SU-DHL-6 (cell line): ENCODE results near the gene CELSR3.

Source experiments
- H2AFZ ChIP-seq: fragments of 200-600 bp; sonication (generic); 2 replicates; pipeline ENCODE4 v1.6.1; 2014; ENCODE audit warnings: low read depth, mild to moderate bottlenecking, moderate library complexity, mixed read lengths, antibody characterized with exemption, low read length; ENCODE audit not compliant: severe bottlenecking
- H3F3A ChIP-seq: fragments of 200-600 bp; shearing (Covaris generic); 2 replicates; pipeline ENCODE4 v1.6.0; 2016; ENCODE audit warnings: antibody characterized with exemption, mild to moderate bottlenecking; ENCODE audit not compliant: insufficient read depth
- H3K27ac ChIP-seq: fragments of 200-600 bp; sonication (generic); 2 replicates; pipeline ENCODE4 v1.5.1; 2016; ENCODE audit warnings: low read depth, mild to moderate bottlenecking, low read length, moderate library complexity, mixed read lengths
- H3K27me3 ChIP-seq: fragments of 200-600 bp; sonication (generic), shearing (Covaris generic); 2 replicates; pipeline ENCODE4 v1.6.0; 2014; ENCODE audit warnings: mild to moderate bottlenecking, low read length
- H3K36me3 ChIP-seq: fragments of 200-600 bp; sonication (generic); 2 replicates; pipeline ENCODE4 v1.6.1; 2014; ENCODE audit warnings: mild to moderate bottlenecking, low read length, mixed read lengths
- H3K4me2 ChIP-seq: fragments of 300-600, 200-600 bp; shearing (Covaris generic), sonication (generic); 2 replicates; pipeline ENCODE4 v1.6.0; 2014; ENCODE audit warnings: low read length, low read depth, mild to moderate bottlenecking; ENCODE audit not compliant: poor library complexity, severe bottlenecking
- H3K4me3 ChIP-seq: fragments of 200-600 bp; sonication (generic); 2 replicates; pipeline ENCODE4 v1.5.1; 2014; ENCODE audit warnings: antibody characterized with exemption, low read length, mild to moderate bottlenecking, mixed read lengths; ENCODE audit not compliant: insufficient read depth, poor library complexity, severe bottlenecking
- H3K79me2 ChIP-seq: fragments of 200-600 bp; sonication (generic); 2 replicates; pipeline ENCODE4 v1.6.1; 2014; ENCODE audit warnings: mild to moderate bottlenecking, low read length, moderate library complexity; ENCODE audit not compliant: insufficient read depth
- H3K9ac ChIP-seq: fragments of 200-600 bp; sonication (generic); 2 replicates; pipeline ENCODE4 v1.7.0; 2014; ENCODE audit warnings: mild to moderate bottlenecking, low read length
- H3K9me2 ChIP-seq: fragments of 200-600 bp; sonication (generic); replicated peaks from 2 replicates; pipeline ENCODE4 v1.6.1; 2014; ENCODE audit warnings: low read length; ENCODE audit not compliant: insufficient read depth
- H3K9me3 ChIP-seq: fragments of 200-600 bp; sonication (generic); 2 replicates; pipeline ENCODE4 v1.6.1; 2014; ENCODE audit warnings: low read length, mixed read lengths; ENCODE audit not compliant: insufficient read depth
- H4K20me1 ChIP-seq: fragments of 200-600 bp; sonication (generic); 2 replicates; pipeline ENCODE4 v1.6.1; 2014; ENCODE audit warnings: low read depth, mild to moderate bottlenecking, antibody characterized with exemption, low read length, moderate library complexity, mixed read lengths
- CTCF ChIP-seq: fragments of 200-600 bp; sonication (generic); IDR thresholded peaks from one replicate; pipeline ENCODE4 v1.5.1; 2017; ENCODE audit warnings: antibody characterized with exemption, mild to moderate bottlenecking, low read length, moderate library complexity; ENCODE audit not compliant: insufficient read depth, poor library complexity, severe bottlenecking
- EZH2phosphoT487 ChIP-seq: fragments of 200-600 bp; sonication (generic), shearing (Covaris generic); conservative IDR thresholded peaks from 2 replicates; pipeline ENCODE4 v1.6.1; 2018; ENCODE audit warnings: mild to moderate bottlenecking, antibody characterized with exemption, low read length, moderate library complexity, mixed read lengths

CELSR3 gene

GRCh38 chr3:48639944-48640606 lies 22.6 kb downstream of the CELSR3 start:
- Histone ChIP-seq H3K9me3 (no peaks in the 10 kb centered on the region), H3K4me3 (no peak overlapping the region), H3K9me2 (no peaks in the 10 kb centered on the region), H2AFZ (no peak overlapping the region), H3K4me2 (no peak overlapping the region), H3K9ac (no peak overlapping the region), H3K27ac (no peak overlapping the region), H3K27me3 (no peaks in the 10 kb centered on the region), H3F3A (no peaks in the 10 kb centered on the region), H4K20me1 (no peaks in the 10 kb centered on the region), H3K36me3 (no peaks in the 10 kb centered on the region), H3K79me2 (no peaks in the 10 kb centered on the region)
- TF ChIP-seq EZH2phosphoT487, result no peak
- TF ChIP-seq CTCF, result no peak

GRCh38 chr3:48637305-48637704 lies 25.4 kb downstream of the CELSR3 start:
- TF ChIP-seq CTCF, result no peak
- Histone ChIP-seq H3K27ac (no peak overlapping the region), H4K20me1 (no peaks in the 10 kb centered on the region), H3K9ac (no peak overlapping the region), H3K4me3 (no peak overlapping the region), H3K27me3 (no peaks in the 10 kb centered on the region), H3F3A (no peaks in the 10 kb centered on the region), H3K36me3 (no peaks in the 10 kb centered on the region), H3K4me2 (no peak overlapping the region), H3K79me2 (no peaks in the 10 kb centered on the region), H3K9me3 (no peaks in the 10 kb centered on the region), H3K9me2 (no peaks in the 10 kb centered on the region), H2AFZ (no peak overlapping the region)

GRCh38 chr3:48636149-48636655 lies 26.5 kb downstream of the CELSR3 start:
- Histone ChIP-seq H3K27me3 (no peaks in the 10 kb centered on the region), H3K4me3 (peak overlapping the region; percentile 71), H3F3A (no peaks in the 10 kb centered on the region), H2AFZ (peak overlapping the region; percentile 87), H4K20me1 (no peaks in the 10 kb centered on the region), H3K36me3 (no peaks in the 10 kb centered on the region), H3K79me2 (no peaks in the 10 kb centered on the region), H3K27ac (0 out of 2 replicates have a peak overlapping the region, but pooled peaks have one; percentile 13), H3K9me3 (no peaks in the 10 kb centered on the region), H3K9me2 (no peaks in the 10 kb centered on the region), H3K4me2 (peak overlapping the region; percentile 66), H3K9ac (peak overlapping the region; percentile 88)
- TF ChIP-seq EZH2phosphoT487 (no peak), CTCF (no peak)
